DMS114 treated with DMSO at 0.1 percent for 48 hours (cell line): ENCODE data around the gene PLPPR4.
"Not testable (repeated sequence)": the region's sequence is repeated elsewhere in the genome, so short reads cannot be mapped to it uniquely, and the experiment has no call there.

Experiments
- DNase-seq: peaks from one replicate; lab custom pipeline; 2025; ENCODE audit not compliant: unreplicated experiment; lab: John Stamatoyannopoulos, UW

Gene PLPPR4, protein sequence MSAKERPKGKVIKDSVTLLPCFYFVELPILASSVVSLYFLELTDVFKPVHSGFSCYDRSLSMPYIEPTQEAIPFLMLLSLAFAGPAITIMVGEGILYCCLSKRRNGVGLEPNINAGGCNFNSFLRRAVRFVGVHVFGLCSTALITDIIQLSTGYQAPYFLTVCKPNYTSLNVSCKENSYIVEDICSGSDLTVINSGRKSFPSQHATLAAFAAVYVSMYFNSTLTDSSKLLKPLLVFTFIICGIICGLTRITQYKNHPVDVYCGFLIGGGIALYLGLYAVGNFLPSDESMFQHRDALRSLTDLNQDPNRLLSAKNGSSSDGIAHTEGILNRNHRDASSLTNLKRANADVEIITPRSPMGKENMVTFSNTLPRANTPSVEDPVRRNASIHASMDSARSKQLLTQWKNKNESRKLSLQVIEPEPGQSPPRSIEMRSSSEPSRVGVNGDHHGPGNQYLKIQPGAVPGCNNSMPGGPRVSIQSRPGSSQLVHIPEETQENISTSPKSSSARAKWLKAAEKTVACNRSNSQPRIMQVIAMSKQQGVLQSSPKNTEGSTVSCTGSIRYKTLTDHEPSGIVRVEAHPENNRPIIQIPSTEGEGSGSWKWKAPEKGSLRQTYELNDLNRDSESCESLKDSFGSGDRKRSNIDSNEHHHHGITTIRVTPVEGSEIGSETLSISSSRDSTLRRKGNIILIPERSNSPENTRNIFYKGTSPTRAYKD

DNA sequence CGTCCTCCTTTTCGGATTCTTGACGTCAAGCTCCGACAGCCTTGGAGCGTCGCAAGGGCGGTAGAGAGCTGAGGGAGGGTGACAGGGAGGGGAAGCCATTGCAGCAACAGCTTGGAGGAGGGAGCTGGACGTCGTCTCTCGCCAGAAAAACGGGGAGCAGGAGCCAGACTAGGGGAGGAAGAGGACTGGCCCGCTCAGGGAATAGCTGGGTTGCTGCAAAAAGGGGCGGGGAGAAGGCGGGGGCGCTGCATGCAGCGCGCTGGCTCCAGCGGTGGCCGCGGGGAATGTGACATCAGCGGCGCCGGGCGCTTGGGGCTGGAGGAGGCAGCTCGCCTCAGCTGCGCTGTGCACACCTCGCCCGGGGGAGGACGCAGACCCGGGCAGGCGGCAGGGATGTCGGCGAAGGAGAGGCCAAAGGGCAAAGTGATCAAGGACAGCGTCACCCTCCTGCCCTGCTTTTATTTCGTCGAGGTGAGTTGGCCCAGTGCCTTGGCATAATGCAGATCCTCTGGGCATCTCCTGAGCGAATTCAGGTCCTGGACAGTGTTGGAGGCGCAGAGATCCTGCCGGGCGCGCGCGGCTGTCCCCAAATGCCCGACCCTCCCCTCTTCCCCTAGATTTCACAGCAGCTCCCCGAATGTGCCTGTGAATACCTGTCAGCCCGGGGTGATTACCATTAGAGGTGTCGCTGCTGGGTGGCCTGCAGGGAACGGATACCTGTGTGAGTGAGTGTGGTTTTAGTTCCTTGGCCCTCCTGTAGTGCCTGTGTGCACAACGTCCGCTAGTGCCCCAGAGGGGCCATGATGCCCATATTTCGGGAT, at the start of gene PLPPR4:
PLPPR4 (plus strand) TSS at position 292 of the 821 bp plus-strand sequence; CDS start at position 394, 102 bp downstream.
- DNase-seq = no peak

GRCh38 chr1:99216956-99217355, 47.3 kb upstream of the PLPPR4 start:
- DNase-seq = no peak

DNA sequence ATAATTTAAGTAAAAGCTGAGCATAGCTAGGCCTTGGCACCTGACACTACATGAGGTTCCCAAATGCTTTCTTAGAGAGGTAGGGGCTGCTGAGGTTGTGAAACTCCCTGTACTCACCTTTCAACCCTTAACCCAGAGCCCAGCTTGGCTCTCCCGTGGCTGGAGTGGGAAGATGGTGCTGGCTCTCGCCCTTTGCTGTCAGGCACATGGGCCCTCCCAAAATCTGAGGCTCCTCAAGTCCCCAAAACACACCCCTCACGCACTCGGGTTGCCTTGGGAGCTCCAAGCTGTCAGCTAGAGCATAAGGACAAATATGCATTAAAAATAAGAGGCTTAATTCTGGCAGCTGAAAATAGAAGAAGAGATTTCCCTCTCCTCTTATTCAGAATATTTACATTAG, 46.7 kb upstream of the PLPPR4 start:
- DNase-seq = no peak

DNA sequence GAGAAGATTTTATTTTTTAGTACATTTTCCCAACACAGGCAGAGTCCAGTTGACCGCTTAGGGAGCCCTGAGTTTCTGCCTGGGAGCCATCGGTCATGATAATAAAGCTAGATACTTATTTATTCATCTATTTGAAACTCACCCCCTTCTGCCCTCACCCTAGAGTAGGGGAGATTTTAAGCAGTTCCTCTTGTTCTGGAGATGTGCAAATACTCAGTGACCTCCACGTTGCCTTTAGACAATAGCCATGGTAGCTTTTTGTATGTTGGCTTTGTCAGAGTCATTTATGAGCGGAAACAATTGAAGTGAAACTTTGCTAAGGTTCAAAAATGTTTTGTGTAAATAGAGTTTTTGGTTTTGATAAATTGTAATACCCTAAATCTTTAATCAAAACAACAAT, 45.7 kb upstream of the PLPPR4 start:
- no peak for DNase-seq

DNA sequence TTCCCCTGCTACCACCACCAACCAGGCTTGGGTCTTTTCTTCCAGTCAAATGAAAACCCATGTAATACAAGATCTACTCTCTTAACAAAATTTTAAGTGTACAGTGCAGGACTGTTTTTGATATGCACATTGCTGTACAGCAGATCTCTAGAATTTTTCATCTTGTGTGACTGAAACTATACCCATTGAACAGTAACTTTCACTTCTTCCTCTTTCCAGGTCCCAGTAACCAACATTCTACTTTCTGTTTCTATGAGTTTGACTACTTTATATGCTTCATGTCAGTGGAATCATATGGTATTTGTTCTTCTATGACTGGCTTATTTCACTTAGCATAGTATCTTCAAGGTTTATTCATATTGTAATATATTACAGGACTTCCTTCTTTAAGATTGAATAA, 45.3 kb upstream of the PLPPR4 start:
- no peak for DNase-seq

- no peak for DNase-seq
Observed at GRCh38 chr1:99227056-99227897, 37.0 kb upstream of the PLPPR4 start.

GRCh38 chr1:99228153-99228552, 36.1 kb upstream of the PLPPR4 start:
- no peak for DNase-seq

DNA sequence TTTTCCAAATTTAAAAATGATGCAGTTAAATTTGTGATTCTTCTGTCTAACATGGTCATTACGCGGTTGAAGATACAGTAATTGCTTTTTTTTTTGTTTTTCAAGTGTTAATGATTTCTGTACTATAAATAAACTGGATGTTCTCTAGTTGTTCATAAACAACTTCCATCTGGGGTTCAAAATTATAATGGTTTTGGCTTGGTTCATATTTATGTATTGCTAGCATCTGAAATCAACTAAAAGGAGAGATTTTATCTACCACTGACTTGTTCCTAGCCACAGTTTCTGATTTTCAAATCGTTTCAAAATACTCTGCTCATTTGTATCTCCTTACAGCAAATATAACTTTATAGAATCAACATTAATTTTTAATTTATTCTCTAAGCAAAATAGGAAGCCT, 35.2 kb upstream of the PLPPR4 start:
- DNase-seq = no peak

DNA sequence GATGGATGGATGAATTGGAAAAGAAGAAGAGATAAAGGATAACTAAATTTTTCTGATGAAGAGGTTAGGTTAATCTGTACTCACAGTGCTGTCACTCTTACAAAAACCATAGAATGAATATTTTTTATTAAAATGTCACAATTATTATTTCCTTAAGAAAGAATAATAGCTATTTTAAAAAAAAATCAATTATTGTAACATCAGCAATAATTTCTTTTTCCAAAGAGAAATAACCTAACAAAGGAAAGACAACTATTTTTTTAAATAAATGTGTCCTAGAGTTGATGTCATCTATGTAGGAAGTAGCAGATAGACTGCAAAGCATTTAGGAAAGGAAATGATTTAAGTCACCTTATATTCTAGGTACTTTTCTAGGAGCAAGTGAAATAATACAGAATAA, 33.6 kb upstream of the PLPPR4 start:
- no peak for DNase-seq

DNA sequence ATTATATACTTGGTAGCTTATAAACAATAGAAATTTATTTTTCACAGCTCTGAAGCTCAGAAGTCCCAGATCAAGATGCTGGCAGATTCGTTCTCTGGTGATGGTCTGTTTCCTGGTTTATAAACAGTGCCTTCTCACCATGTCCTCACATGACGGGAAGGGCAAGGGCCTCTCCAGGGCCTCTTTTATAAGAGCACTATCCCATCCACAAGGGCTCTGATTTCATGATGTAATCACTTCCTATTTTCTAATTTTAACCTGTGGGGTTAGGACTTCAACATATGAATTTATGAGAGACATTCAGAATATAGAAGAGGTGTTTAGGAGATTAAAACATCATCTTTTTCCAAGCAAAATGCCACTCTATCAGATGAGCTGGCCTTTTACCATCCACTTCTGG, 32.1 kb upstream of the PLPPR4 start:
- DNase-seq = no peak

GRCh38 chr1:99233446-99233845, 30.8 kb upstream of the PLPPR4 start:
- DNase-seq = no peak

- no peak for DNase-seq
Observed at GRCh38 chr1:99236756-99237155, 27.5 kb upstream of the PLPPR4 start.

- no peak for DNase-seq
Observed at GRCh38 chr1:99239690-99240089, 24.6 kb upstream of the PLPPR4 start.

- DNase-seq = no peak
Observed at GRCh38 chr1:99240621-99241020, 23.7 kb upstream of the PLPPR4 start.

DNA sequence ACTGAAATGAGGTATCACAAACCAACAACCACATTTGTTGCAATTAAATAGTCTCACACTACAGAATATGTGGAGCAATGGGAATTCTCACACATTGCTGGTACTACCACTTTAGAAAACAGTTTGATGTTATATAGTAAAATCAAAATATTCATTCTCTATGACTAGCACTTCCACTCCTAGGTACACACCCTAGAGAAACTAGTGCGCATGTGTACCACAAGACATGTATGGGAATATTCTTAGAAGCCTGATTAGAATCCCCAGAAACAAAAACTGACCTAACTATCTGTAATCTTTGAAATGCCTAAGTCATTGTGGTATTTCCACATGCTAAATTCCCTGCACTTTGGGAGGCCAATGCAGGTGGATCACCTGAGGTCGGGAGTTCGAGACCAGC, 18.1 kb upstream of the PLPPR4 start:
- DNase-seq = no peak

DNA sequence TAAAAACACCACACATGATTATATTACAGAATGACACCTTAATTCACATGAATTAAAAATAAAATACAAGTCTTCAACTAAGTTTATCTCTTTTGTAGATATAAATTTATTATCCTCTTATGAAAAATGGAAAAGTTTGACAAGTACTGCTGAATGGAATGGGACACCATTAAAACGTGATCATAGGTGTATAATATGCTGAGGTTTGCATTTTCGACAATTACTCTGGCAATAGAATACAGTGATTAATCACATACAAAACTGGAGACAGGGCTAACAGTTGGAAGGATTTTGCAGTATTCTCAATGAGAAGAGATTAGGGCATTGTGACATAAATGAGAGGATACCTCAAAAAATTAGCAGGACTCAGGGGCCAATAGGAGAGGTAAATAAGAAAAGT, 17.1 kb upstream of the PLPPR4 start:
- DNase-seq = no peak

GRCh38 chr1:99250728-99251127, 13.6 kb upstream of the PLPPR4 start:
- DNase-seq = no peak

DNA sequence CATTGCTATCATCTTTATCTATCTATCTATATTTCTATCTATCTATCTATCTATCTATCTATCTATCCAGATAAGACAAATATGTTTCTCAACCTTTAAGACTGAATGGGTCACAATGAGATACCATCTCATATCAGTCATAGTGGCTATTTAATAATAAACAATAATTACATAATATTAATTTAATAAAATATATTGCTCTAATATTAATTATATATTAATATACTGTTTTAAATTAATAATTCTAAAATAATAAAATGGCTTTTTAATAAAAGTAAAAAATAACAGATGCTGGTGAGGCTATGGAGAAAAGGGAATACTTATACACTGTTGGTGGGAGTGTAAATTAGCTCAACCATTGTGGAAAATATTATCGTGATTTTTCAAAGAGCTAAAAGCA, 13.0 kb upstream of the PLPPR4 start:
- DNase-seq = no peak

DNA sequence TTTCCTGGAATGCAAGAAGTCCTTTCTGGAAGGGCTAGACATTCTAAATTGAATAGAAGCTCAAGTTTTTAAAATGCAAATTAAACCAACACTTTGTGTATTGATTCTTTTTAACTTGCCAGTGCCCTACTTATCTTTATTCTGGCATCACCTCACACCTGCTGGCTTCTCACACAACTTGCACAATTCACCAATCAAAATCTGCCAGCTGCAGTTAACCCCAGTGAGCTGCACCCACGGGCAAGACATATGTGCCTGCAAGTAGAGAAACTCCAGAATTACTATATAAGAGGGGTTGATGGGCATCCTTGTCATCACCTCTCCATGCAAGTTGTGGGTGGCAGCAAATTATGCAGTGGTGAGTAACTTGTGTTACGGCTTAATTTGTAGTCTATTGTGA, 11.7 kb upstream of the PLPPR4 start:
- DNase-seq = no peak

GRCh38 chr1:99260402-99260801, 3.9 kb upstream of the PLPPR4 start:
- DNase-seq = not testable (repeated sequence)

- DNase-seq = no peak
Observed at GRCh38 chr1:99265124-99265523, 832 bp downstream of the PLPPR4 start.
